Measurements from ENCODE around the gene POTEG.
"Not testable (repeated sequence)": the region's sequence is repeated elsewhere in the genome, so short reads cannot be mapped to it uniquely, and the experiment has no call there.

DNA sequence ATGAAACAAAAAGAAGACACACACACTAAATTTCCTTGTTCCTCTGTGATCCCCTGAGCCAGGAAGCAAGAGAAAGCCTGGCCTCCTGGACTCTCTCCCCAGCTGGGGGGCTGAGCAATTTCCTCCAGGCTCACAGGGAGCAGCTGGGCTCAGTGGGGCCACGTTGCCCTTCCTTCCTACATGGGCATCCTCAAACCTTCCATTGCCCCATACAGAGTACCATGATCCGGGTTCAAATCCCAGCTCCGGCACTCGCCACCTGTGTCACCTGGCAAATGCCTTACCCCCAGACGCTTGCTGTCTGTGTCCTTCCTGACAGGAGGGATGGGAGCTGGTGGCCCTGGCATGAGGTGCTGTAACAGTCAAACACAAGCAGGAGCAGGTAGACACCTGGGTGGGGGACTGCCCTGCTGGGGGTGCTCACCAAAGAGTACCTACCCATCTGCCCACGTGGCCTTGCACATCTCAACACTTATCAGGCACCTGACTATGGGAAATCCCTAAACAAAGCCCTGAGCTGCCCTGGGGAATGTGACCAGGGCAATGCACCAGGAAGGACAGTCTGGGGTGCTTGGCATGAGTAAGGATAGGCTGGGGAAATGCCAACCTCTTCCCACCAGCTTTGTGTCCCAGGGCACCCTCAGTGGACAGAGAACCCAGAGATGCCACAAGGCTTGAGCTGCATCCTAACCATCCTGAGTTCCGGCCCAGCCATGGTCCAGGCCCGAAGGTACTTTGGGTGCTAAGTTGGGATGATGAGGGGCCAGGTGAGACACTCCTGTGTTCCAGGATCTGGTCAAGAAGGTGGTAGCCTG is 2.4 kb upstream of the POTEG start:
- TF ChIP-seq, protein P1, sequence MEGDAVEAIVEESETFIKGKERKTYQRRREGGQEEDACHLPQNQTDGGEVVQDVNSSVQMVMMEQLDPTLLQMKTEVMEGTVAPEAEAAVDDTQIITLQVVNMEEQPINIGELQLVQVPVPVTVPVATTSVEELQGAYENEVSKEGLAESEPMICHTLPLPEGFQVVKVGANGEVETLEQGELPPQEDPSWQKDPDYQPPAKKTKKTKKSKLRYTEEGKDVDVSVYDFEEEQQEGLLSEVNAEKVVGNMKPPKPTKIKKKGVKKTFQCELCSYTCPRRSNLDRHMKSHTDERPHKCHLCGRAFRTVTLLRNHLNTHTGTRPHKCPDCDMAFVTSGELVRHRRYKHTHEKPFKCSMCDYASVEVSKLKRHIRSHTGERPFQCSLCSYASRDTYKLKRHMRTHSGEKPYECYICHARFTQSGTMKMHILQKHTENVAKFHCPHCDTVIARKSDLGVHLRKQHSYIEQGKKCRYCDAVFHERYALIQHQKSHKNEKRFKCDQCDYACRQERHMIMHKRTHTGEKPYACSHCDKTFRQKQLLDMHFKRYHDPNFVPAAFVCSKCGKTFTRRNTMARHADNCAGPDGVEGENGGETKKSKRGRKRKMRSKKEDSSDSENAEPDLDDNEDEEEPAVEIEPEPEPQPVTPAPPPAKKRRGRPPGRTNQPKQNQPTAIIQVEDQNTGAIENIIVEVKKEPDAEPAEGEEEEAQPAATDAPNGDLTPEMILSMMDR (IDR thresholded peaks at IDR 0.05): not testable (repeated sequence)
- not testable (repeated sequence) for TF ChIP-seq POLR2A (IDR thresholded peaks at IDR 0.05)

Measured in esophagus squamous epithelium (tissue), 4 donors.